ENCODE results near the gene HAUS8. TPM values are rescaled to one million over a fixed set of nuclear protein-coding genes. Genes with fewer than 3 reads are reported as not detected.

HAUS8 gene
- total and polyA plus RNA-seq, 10 of the 15 experiments (the other 5 are each of a cell fraction or from before 2014, with no cell fraction given) = 22.7 to 43.9 (median 34.4) TPM

DNA sequence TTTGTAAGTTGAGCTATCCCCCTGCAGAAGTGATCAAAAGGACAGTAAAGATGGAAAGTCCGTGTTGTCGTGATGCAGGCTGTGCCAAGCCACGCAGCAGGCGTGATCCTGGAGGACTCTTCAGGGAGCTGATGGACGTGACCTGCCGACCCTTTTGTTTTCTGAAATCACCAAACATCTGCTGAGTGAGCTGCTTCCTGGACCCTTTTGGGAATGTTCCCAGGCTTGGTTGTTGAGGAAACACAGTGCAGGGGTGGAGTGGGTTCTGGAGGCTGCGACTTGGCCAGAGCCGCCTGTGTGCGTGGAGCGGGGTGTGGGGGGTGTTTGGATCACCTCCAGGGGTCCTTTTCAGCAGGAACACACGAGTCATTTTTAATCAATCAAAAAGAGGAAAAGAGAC lies 33.3 kb downstream of the HAUS8 start:
- Histone ChIP-seq H3K9me3 (replicated peaks; ENCODE audit: control insufficient read depth, insufficient read depth, low read length) (no peaks in the 10 kb centered on the region), H4K20me1 (ENCODE audit: control insufficient read depth, insufficient read depth) (no peaks in the 10 kb centered on the region), H3K9ac (ENCODE audit: control insufficient read depth, insufficient read depth, low read length) (no peak overlapping the region), H3K4me3 (no peak overlapping the region), H3K36me3 (ENCODE audit: control insufficient read depth in 2 of 2, insufficient read depth in 2 of 2, low read length in 1 of 2) (no peaks in the 10 kb centered on the region), H3K27me3 (replicated peaks in 1 of 2; ENCODE audit: control insufficient read depth in 2 of 2, insufficient read depth in 2 of 2, low read length in 1 of 2) (no peaks in the 10 kb centered on the region), H3K4me2 (ENCODE audit: control insufficient read depth, insufficient read depth) (no peak overlapping the region), H3K27ac (ENCODE audit: control insufficient read depth, insufficient read depth) (no peak overlapping the region), H2AFZ (ENCODE audit: control insufficient read depth, low read depth, low read length) (no peak overlapping the region), H3K4me1 (ENCODE audit: control insufficient read depth, insufficient read depth, low read length) (no peaks in the 10 kb centered on the region), H3K79me2 (ENCODE audit: control insufficient read depth, insufficient read depth, low read length) (no peaks in the 10 kb centered on the region)
- 38% methylated on average over 10 of the region's 11 CpGs for WGBS (ENCODE audit: insufficient coverage, insufficient replicate concordance, low lambda C conversion rate, missing lambda C conversion rate)
- ChIA-PET CTCF (interaction anchor here (0.6 to 1.1 kb wide), 2 partner anchors 211 to 446 kb away, joined by 3 to 4 read pairs; no protein-coding TSS in a partner anchor), RAD21 (ENCODE audit: unreplicated experiment) (no interaction called here), POLR2A (no interaction called here), SMC1A (ENCODE audit: uncharacterized antibody, unreplicated experiment) (no interaction called here)
- FAIRE-seq (no peak), DNase-seq (ENCODE audit: low read depth, low spot score) (no peak), ATAC-seq (no peak)
- TF ChIP-seq MYC (IDR thresholded peaks at IDR 0.05; ENCODE audit: insufficient read depth, insufficient read length, insufficient replicate concordance, low read length, severe bottlenecking) = no peak
- TF ChIP-seq RB1 (IDR thresholded peaks at IDR 0.05; ENCODE audit: borderline replicate concordance) = no peak
- intact Hi-C loops (cut with micrococcal nuclease; ENCODE audit: unreplicated experiment) (no loop called here), in situ Hi-C loops (cut with MboI) (no loop called here)
- no TSS peak for BruUV-seq (replicated peaks)

DNA sequence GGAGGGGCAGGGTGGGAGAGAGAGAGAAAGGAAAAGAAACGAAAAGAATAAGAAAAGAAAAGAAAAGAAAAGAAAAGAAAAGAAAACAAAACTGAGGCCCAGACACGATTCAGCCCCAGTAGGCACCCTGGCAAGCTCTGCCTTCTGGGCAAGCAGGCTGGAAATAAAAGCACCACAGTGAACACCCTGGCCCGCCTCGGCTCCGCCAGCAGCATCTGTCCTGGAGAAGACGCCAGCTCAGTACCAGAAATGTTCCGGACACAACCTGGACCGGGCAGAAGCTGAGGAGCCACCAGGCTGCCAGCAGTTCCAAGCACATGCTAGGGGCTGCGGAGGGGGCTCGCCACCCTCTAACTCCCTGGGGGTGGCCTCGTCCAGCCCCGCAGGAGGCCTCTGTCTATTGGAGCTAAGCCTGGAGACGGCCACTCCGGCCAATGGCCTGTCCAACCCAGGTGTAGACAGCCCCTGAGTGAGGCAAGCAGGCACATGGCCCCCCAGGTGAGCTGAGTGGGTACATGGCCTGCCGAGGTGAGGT lies 37.2 kb downstream of the HAUS8 start:
- intact Hi-C loops (cut with micrococcal nuclease; ENCODE audit: unreplicated experiment) (no loop called here), in situ Hi-C loops (cut with MboI) (no loop called here)
- RAD21 ChIA-PET (ENCODE audit: unreplicated experiment) = no interaction called here
- Histone ChIP-seq H3K79me2 (ENCODE audit: control insufficient read depth, insufficient read depth, low read length) (no peaks in the 10 kb centered on the region), H3K4me1 (ENCODE audit: control insufficient read depth, insufficient read depth, low read length) (no peaks in the 10 kb centered on the region), H3K9me3 (replicated peaks; ENCODE audit: control insufficient read depth, insufficient read depth, low read length) (no peaks in the 10 kb centered on the region), H3K36me3 (ENCODE audit: control insufficient read depth in 2 of 2, insufficient read depth in 2 of 2, low read length in 1 of 2) (no peaks in the 10 kb centered on the region; a peak in 1 of 4 replicates), H3K4me2 (ENCODE audit: control insufficient read depth, insufficient read depth) (no peak overlapping the region), H4K20me1 (ENCODE audit: control insufficient read depth, insufficient read depth) (no peaks in the 10 kb centered on the region), H3K27me3 (replicated peaks in 1 of 2; ENCODE audit: control insufficient read depth in 2 of 2, insufficient read depth in 2 of 2, low read length in 1 of 2) (no peaks in the 10 kb centered on the region), H3K9ac (ENCODE audit: control insufficient read depth, insufficient read depth, low read length) (no peak overlapping the region), H2AFZ (ENCODE audit: control insufficient read depth, low read depth, low read length) (no peak overlapping the region), H3K4me3 (no peak overlapping the region), H3K27ac (ENCODE audit: control insufficient read depth, insufficient read depth) (no peak overlapping the region)
- BruUV-seq (replicated peaks) = no TSS peak
- FAIRE-seq (no peak), ATAC-seq (no peak), DNase-seq (ENCODE audit: low read depth, low spot score) (no peak)
- SMC1A ChIA-PET (ENCODE audit: uncharacterized antibody, unreplicated experiment) = no interaction called here
- POLR2A ChIA-PET = interaction anchor here (0.7 kb wide), 1 partner anchor 269 kb away, joined by 4 read pairs; no protein-coding TSS in a partner anchor
- CTCF ChIA-PET = no interaction called here
- WGBS (ENCODE audit: insufficient coverage, insufficient replicate concordance, low lambda C conversion rate, missing lambda C conversion rate) = 59% methylated on average over 13 of the region's 15 CpGs
- TF ChIP-seq, protein P1, sequence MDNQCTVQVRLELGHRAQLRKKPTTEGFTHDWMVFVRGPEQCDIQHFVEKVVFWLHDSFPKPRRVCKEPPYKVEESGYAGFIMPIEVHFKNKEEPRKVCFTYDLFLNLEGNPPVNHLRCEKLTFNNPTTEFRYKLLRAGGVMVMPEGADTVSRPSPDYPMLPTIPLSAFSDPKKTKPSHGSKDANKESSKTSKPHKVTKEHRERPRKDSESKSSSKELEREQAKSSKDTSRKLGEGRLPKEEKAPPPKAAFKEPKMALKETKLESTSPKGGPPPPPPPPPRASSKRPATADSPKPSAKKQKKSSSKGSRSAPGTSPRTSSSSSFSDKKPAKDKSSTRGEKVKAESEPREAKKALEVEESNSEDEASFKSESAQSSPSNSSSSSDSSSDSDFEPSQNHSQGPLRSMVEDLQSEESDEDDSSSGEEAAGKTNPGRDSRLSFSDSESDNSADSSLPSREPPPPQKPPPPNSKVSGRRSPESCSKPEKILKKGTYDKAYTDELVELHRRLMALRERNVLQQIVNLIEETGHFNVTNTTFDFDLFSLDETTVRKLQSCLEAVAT (IDR thresholded peaks at IDR 0.05) = no peak
- TF ChIP-seq, protein P2, sequence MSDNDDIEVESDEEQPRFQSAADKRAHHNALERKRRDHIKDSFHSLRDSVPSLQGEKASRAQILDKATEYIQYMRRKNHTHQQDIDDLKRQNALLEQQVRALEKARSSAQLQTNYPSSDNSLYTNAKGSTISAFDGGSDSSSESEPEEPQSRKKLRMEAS (IDR thresholded peaks at IDR 0.05; ENCODE audit: low read depth, low read length) = no peak
- TF ChIP-seq, protein P3, sequence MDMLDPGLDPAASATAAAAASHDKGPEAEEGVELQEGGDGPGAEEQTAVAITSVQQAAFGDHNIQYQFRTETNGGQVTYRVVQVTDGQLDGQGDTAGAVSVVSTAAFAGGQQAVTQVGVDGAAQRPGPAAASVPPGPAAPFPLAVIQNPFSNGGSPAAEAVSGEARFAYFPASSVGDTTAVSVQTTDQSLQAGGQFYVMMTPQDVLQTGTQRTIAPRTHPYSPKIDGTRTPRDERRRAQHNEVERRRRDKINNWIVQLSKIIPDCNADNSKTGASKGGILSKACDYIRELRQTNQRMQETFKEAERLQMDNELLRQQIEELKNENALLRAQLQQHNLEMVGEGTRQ (IDR thresholded peaks at IDR 0.05; ENCODE audit: borderline replicate concordance, low read depth, low read length) = no peak
- no peak for TF ChIP-seq ATF7 (IDR thresholded peaks at IDR 0.05; ENCODE audit: low read depth)
- no peak for TF ChIP-seq POU2F2 (IDR thresholded peaks at IDR 0.05; ENCODE audit: borderline replicate concordance, low read depth, low read length)
- TF ChIP-seq MYC (IDR thresholded peaks at IDR 0.05; ENCODE audit: insufficient read depth, insufficient read length, insufficient replicate concordance, low read length, severe bottlenecking) = no peak
- TF ChIP-seq CREB1 (IDR thresholded peaks at IDR 0.05; ENCODE audit: low read depth) = no peak
- no peak for TF ChIP-seq ZZZ3 (IDR thresholded peaks at IDR 0.05; ENCODE audit: control insufficient read depth, insufficient read length, low read depth)
- no peak for TF ChIP-seq TAF1 (IDR thresholded peaks at IDR 0.05; ENCODE audit: borderline replicate concordance, low read depth, low read length)
- TF ChIP-seq, protein P4, sequence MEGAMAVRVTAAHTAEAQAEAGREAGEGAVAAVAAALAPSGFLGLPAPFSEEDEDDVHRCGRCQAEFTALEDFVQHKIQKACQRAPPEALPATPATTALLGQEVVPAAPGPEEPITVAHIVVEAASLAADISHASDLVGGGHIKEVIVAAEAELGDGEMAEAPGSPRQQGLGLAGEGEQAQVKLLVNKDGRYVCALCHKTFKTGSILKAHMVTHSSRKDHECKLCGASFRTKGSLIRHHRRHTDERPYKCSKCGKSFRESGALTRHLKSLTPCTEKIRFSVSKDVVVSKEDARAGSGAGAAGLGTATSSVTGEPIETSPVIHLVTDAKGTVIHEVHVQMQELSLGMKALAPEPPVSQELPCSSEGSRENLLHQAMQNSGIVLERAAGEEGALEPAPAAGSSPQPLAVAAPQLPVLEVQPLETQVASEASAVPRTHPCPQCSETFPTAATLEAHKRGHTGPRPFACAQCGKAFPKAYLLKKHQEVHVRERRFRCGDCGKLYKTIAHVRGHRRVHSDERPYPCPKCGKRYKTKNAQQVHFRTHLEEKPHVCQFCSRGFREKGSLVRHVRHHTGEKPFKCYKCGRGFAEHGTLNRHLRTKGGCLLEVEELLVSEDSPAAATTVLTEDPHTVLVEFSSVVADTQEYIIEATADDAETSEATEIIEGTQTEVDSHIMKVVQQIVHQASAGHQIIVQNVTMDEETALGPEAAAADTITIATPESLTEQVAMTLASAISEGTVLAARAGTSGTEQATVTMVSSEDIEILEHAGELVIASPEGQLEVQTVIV (IDR thresholded peaks at IDR 0.05; ENCODE audit: borderline replicate concordance, partially characterized antibody) = no peak
- no peak for TF ChIP-seq IKZF2 (IDR thresholded peaks at IDR 0.05)
